ENCODE measurements around the gene SRSF2.
"Not testable (repeated sequence)": the region's sequence is repeated elsewhere in the genome, so short reads cannot be mapped to it uniquely, and the experiment has no call there.

The SRSF2 gene

GRCh38 chr17:76747716-76748363, 10.7 kb upstream of the SRSF2 start:
- TF ChIP-seq CTCF (IDR thresholded peaks at IDR 0.05): no peak
- no peak for TF ChIP-seq ZFX (IDR thresholded peaks at IDR 0.05; ENCODE audit: borderline replicate concordance)
- no peak overlapping the region for H3K27ac ChIP-seq

- not testable (repeated sequence) for H3K27ac ChIP-seq
Observed at GRCh38 chr17:76745785-76746184, 8.7 kb upstream of the SRSF2 start.

- no peak overlapping the region for H3K27ac ChIP-seq
- no peak for TF ChIP-seq CTCF (IDR thresholded peaks at IDR 0.05)
Observed at GRCh38 chr17:76744747-76745146, 7.6 kb upstream of the SRSF2 start.

GRCh38 chr17:76742958-76743357, 5.8 kb upstream of the SRSF2 start:
- TF ChIP-seq CTCF (IDR thresholded peaks at IDR 0.05) (no peak), ZFX (IDR thresholded peaks at IDR 0.05; ENCODE audit: borderline replicate concordance) (no peak)
- no peak overlapping the region for H3K27ac ChIP-seq

GRCh38 chr17:76740329-76741118, 3.4 kb upstream of the SRSF2 start:
- no peak overlapping the region for H3K27ac ChIP-seq

GRCh38 chr17:76739568-76740115, 2.5 kb upstream of the SRSF2 start:
- not testable (repeated sequence) for H3K27ac ChIP-seq

More at GRCh38 chr17:76740329-76741118, 3.4 kb upstream of the SRSF2 start:
- no peak for TF ChIP-seq ZFX (IDR thresholded peaks at IDR 0.05; ENCODE audit: borderline replicate concordance)
- no peak for TF ChIP-seq CTCF (IDR thresholded peaks at IDR 0.05)

- TF ChIP-seq CTCF (IDR thresholded peaks at IDR 0.05): no peak
- TF ChIP-seq ZFX (IDR thresholded peaks at IDR 0.05; ENCODE audit: borderline replicate concordance): no peak
- peak overlapping the region; percentile 99 for H3K27ac ChIP-seq
Observed at GRCh38 chr17:76738468-76738850, 1.3 kb upstream of the SRSF2 start.

- peak within 1 kb of the TSS; percentile 99 for H3K27ac ChIP-seq
- no peak for TF ChIP-seq ZFX (IDR thresholded peaks at IDR 0.05; ENCODE audit: borderline replicate concordance)
- no peak for TF ChIP-seq CTCF (IDR thresholded peaks at IDR 0.05)
Observed at GRCh38 chr17:76737676-76738467, 741 bp upstream of the SRSF2 start, which contains the start of gene MFSD11. Gene MFSD11, plus strand, starts transcription at chr17:76738119. Its CDS starts 234 bp downstream, at chr17:76738353.

Data from 22Rv1 (cell line).